Ishikawa (cell line): Measurements from ENCODE around the gene TMCC3.

Experiments
- CEBPB ChIP-seq: IDR thresholded peaks from 2 replicates; pipeline ENCODE4 v1.6.1; 2012
- CREB1 ChIP-seq: IDR thresholded peaks from 2 replicates; pipeline ENCODE4 v1.6.1; 2012; ENCODE audit warnings: low read depth
- EGR1 ChIP-seq: IDR thresholded peaks from 2 replicates; pipeline ENCODE4 v1.6.1; 2012
- EP300 ChIP-seq: IDR thresholded peaks from 2 replicates; pipeline ENCODE4 v1.6.1; 2012; ENCODE audit warnings: borderline replicate concordance
- FOXM1 ChIP-seq: IDR thresholded peaks from 2 replicates; pipeline ENCODE4 v1.6.1; 2012; ENCODE audit warnings: low read depth, borderline replicate concordance
- NFIC ChIP-seq: IDR thresholded peaks from 2 replicates; pipeline ENCODE4 v1.6.1; 2012
- RAD21 ChIP-seq: IDR thresholded peaks from 2 replicates; pipeline ENCODE4 v1.6.1; 2012; ENCODE audit warnings: low read depth
- TAF1 ChIP-seq: IDR thresholded peaks from 2 replicates; pipeline ENCODE4 v1.6.1; 2012; ENCODE audit warnings: low read depth, mild to moderate bottlenecking
- TCF12 ChIP-seq: IDR thresholded peaks from 2 replicates; pipeline ENCODE4 v1.6.1; 2012; ENCODE audit warnings: low read depth
- TEAD4 ChIP-seq: IDR thresholded peaks from 2 replicates; pipeline ENCODE4 v1.6.1; 2012
- YY1 ChIP-seq: IDR thresholded peaks from 2 replicates; pipeline ENCODE4 v1.6.1; 2012; ENCODE audit warnings: low read depth
- ZBTB7A ChIP-seq: IDR thresholded peaks from 2 replicates; pipeline ENCODE4 v1.6.1; 2012; ENCODE audit warnings: low read depth
- TF ChIP-seq, protein P1 (sequence below): IDR thresholded peaks from 2 replicates; pipeline ENCODE4 v1.6.1; 2012; ENCODE audit warnings: low read depth, mild to moderate bottlenecking
- TF ChIP-seq, protein P2 (sequence below): IDR thresholded peaks from 2 replicates; pipeline ENCODE4 v1.6.1; 2012
- TF ChIP-seq, protein P3 (sequence below): IDR thresholded peaks from 2 replicates; pipeline ENCODE4 v1.6.1; 2012

Gene TMCC3

DNA sequence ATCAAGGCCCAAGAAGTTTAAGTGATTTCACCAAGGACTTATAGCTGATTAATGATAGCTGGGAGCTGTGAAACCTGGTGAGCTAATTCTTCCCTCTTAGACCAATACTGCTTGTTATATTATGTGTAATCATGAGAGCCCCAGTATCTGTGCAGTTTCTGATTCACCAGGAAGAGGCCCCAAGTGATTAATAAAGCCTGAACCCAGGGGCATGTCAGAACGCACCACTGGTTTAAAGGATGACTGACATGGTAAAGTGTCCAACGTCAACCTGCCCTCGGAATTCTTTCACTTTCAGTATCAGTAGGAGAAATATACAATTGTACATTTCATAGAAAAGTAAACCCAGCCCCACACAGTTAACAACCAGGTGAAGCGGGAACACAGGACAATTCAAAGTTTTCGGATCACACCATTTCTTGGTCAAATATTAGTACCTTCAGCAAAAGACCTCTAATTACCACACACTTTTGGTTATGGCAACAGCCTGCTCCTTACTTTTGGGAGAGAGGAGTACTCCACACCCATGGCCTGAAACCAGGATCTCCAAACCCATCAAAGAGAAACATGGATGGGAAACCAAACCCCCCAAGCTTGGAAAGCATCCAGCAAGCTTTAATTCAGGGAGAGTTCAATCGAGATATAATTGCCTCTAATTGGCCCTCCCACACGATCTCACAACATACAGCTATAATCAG is 28.5 kb downstream of the TMCC3 start:
- TF ChIP-seq FOXM1 (no peak), TCF12 (no peak), TAF1 (no peak), EGR1 (no peak), NFIC (no peak), CREB1 (no peak), RAD21 (no peak), EP300 (no peak), TEAD4 (no peak), ZBTB7A (no peak), CEBPB (no peak)
- TF ChIP-seq, protein P1, sequence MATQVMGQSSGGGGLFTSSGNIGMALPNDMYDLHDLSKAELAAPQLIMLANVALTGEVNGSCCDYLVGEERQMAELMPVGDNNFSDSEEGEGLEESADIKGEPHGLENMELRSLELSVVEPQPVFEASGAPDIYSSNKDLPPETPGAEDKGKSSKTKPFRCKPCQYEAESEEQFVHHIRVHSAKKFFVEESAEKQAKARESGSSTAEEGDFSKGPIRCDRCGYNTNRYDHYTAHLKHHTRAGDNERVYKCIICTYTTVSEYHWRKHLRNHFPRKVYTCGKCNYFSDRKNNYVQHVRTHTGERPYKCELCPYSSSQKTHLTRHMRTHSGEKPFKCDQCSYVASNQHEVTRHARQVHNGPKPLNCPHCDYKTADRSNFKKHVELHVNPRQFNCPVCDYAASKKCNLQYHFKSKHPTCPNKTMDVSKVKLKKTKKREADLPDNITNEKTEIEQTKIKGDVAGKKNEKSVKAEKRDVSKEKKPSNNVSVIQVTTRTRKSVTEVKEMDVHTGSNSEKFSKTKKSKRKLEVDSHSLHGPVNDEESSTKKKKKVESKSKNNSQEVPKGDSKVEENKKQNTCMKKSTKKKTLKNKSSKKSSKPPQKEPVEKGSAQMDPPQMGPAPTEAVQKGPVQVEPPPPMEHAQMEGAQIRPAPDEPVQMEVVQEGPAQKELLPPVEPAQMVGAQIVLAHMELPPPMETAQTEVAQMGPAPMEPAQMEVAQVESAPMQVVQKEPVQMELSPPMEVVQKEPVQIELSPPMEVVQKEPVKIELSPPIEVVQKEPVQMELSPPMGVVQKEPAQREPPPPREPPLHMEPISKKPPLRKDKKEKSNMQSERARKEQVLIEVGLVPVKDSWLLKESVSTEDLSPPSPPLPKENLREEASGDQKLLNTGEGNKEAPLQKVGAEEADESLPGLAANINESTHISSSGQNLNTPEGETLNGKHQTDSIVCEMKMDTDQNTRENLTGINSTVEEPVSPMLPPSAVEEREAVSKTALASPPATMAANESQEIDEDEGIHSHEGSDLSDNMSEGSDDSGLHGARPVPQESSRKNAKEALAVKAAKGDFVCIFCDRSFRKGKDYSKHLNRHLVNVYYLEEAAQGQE, result no peak
- TF ChIP-seq, protein P2, sequence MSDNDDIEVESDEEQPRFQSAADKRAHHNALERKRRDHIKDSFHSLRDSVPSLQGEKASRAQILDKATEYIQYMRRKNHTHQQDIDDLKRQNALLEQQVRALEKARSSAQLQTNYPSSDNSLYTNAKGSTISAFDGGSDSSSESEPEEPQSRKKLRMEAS, result no peak

DNA sequence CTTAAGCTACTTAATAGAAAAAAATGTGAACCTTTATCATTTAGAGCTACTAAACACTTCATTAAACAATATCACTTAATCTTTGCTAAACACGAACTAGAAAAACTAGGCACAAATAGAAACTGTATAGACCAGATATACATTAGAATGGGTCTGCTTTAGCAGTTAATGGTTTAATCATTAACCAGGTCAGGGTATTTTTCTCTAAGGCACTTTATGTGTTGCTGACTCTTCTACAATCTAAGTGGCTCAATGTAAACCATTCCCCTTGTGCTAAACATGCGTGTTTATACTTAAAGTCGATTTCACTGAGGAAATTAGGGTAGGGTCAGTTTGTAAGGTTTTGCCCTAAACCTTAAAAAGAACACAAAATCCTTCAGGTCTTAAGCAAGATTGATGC is 29.7 kb downstream of the TMCC3 start:
- no peak for TF ChIP-seq RAD21
- no peak for TF ChIP-seq NFIC
- TF ChIP-seq EP300, result no peak
- TF ChIP-seq YY1, result no peak
- no peak for TF ChIP-seq ZBTB7A
- TF ChIP-seq TEAD4, result no peak
- TF ChIP-seq, protein P2, result no peak
- no peak for TF ChIP-seq CREB1
- no peak for TF ChIP-seq CEBPB
- TF ChIP-seq, protein P3, sequence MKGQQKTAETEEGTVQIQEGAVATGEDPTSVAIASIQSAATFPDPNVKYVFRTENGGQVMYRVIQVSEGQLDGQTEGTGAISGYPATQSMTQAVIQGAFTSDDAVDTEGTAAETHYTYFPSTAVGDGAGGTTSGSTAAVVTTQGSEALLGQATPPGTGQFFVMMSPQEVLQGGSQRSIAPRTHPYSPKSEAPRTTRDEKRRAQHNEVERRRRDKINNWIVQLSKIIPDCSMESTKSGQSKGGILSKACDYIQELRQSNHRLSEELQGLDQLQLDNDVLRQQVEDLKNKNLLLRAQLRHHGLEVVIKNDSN, result no peak
- no peak for TF ChIP-seq FOXM1
- no peak for TF ChIP-seq TCF12
- TF ChIP-seq, protein P1, result no peak
- TF ChIP-seq TAF1, result no peak
- no peak for TF ChIP-seq EGR1

DNA sequence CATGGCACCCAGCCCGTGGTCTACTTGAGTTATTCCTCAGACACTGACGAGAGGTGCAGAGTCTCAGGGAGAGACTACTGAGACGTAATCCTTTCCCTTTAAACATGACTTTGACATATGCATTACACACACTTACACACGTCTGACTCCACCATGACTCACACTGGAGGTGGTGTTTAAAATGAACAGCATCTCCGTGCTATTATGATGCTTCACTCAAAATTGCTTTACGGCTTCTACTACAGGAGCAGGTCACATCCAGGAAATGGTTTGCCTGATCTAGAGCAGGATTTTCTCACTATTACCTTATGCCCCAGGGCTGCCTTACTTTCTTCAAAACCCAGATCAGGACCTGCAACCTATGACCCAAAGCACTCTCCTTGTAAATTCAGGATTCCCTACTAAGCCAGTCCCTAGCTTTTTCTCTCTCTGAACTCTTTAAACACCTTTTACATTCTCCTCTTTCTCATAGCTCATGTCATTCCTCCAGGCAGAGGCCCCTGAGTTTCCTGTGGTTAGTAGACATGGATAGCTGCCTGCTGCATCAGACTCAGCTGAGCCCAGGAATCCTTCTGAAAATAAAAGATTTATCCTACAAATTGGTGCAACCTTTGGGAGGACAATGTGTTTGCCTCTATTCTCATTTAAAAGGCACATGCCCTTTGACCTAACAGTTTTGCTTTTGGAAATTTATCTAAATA is 31.2 kb downstream of the TMCC3 start:
- TF ChIP-seq RAD21, result no peak
- TF ChIP-seq ZBTB7A, result no peak
- no peak for TF ChIP-seq CEBPB
- no peak for TF ChIP-seq YY1
- TF ChIP-seq TAF1, result no peak
- no peak for TF ChIP-seq TEAD4
- TF ChIP-seq NFIC, result no peak
- no peak for TF ChIP-seq TCF12
- TF ChIP-seq EGR1, result no peak
- TF ChIP-seq CREB1, result no peak
- no peak for TF ChIP-seq FOXM1
- TF ChIP-seq, protein P2, result no peak
- TF ChIP-seq EP300, result no peak
- TF ChIP-seq, protein P1, result no peak
- TF ChIP-seq, protein P3, result no peak
